Measurements from ENCODE around the gene INAVA. TPM values are rescaled to one million over a fixed set of nuclear protein-coding genes. Genes with fewer than 3 reads are reported as not detected.
A peak's percentile ranks its signal among the peaks of the same experiment; 100 is the strongest.

INAVA gene
- total RNA-seq, 6 experiments from 2014 or later = not detected

- H3K4me3 Mint-ChIP-seq = no peak overlapping the region
- H3K27me3 Mint-ChIP-seq (ENCODE audit: insufficient read depth) = peaks cover 10% of the 10 kb centered on the region
- H3K4me1 Mint-ChIP-seq (ENCODE audit: low read depth) = no peaks in the 10 kb centered on the region
- H3K9me3 Mint-ChIP-seq = no peaks in the 10 kb centered on the region
- DNase-seq = no peak
- no peak overlapping the region for H3K27ac Mint-ChIP-seq
- H3K36me3 Mint-ChIP-seq (ENCODE audit: low read depth) = no peaks in the 10 kb centered on the region
- peak; percentile 52 for TF ChIP-seq CTCF (IDR thresholded peaks at IDR 0.05)
These were observed 21.5 kb downstream of the INAVA start for GRCh38 chr1:200916152-200916551.

GRCh38 chr1:200916681-200917080, 22.0 kb downstream of the INAVA start:
- TF ChIP-seq CTCF (IDR thresholded peaks at IDR 0.05) = no peak
- Mint-ChIP-seq H3K4me3 (no peak overlapping the region), H3K27me3 (ENCODE audit: insufficient read depth) (peaks cover 10% of the 10 kb centered on the region), H3K4me1 (ENCODE audit: low read depth) (no peaks in the 10 kb centered on the region), H3K27ac (no peak overlapping the region), H3K36me3 (ENCODE audit: low read depth) (no peaks in the 10 kb centered on the region), H3K9me3 (no peaks in the 10 kb centered on the region)
- DNase-seq = no peak

DNA sequence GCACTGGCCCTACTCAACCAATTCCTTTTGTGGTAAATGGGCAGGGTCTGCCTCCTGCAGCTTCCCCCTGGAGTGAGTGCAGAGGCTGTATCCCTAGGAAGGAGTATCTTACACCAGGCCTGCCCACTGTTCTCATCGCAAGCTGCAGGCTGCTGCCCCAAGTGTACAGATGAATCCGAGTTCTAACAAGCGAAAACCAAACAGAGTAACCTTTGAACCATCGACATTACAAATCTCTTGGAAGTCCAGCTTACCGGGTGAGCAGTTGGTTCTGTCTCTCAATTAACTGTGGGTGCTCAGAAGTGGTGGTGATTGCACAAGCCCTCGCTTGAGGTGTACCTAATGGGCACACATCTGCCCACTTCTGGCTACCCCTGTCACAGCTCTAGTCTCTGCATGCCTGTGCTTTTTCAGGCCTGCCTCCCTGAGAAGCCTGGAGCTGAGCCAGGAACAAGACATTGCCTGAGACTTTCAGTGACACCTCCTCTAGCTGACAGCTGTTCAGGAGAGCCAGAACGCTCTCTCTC, 22.7 kb downstream of the INAVA start:
- no peak for TF ChIP-seq CTCF (IDR thresholded peaks at IDR 0.05)
- H3K4me3 Mint-ChIP-seq = no peak overlapping the region
- no peaks in the 10 kb centered on the region for H3K36me3 Mint-ChIP-seq (ENCODE audit: low read depth)
- no peaks in the 10 kb centered on the region for H3K4me1 Mint-ChIP-seq (ENCODE audit: low read depth)
- H3K27me3 Mint-ChIP-seq (ENCODE audit: insufficient read depth) = peaks cover 13% of the 10 kb centered on the region
- DNase-seq = no peak
- no peak overlapping the region for H3K27ac Mint-ChIP-seq
- H3K9me3 Mint-ChIP-seq = no peaks in the 10 kb centered on the region

DNA sequence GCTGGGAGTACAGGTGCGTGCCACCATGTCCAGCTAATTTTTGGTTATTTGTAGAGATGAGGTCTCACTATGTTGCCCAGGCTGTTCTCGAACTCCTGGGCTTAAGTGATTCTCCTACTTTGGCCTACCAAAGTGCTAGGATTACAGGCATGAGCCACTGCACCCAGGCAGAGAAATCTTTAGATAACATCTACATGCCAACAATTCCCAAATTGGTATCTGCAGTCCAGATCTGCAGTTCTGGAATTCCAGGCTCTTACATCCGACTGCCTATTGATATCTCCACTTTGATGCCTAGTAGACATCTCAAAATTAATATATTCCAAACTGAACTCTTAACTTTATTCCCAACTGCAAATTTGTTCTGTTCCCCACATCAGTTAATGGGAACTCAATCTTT, 23.3 kb downstream of the INAVA start:
- peaks cover 17% of the 10 kb centered on the region for H3K27me3 Mint-ChIP-seq (ENCODE audit: insufficient read depth)
- DNase-seq = no peak
- H3K9me3 Mint-ChIP-seq = no peaks in the 10 kb centered on the region
- no peaks in the 10 kb centered on the region for H3K4me1 Mint-ChIP-seq (ENCODE audit: low read depth)
- H3K4me3 Mint-ChIP-seq = no peak overlapping the region
- no peak for TF ChIP-seq CTCF (IDR thresholded peaks at IDR 0.05)
- no peak overlapping the region for H3K27ac Mint-ChIP-seq
- H3K36me3 Mint-ChIP-seq (ENCODE audit: low read depth) = no peaks in the 10 kb centered on the region

DNA sequence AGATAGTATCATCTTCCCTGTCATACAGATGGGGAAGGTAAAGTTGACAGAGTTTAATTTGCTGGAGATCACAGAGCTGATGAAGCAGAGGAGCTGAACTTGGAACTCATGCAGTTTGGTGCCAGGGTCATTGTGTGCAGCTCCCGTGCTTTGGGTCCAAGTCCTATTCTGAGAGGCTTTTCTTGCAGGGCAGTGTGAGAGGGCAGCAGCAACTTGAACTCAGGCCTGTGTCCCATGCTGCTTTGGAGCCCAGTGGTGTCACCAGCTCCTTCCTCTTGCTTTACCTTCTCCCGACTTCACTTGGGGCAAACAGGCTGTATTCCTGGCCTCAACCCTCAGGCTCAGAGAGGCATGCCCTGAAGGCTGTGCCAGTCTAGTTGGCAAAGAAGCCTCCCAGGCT, 24.7 kb downstream of the INAVA start:
- no peak overlapping the region for H3K27ac Mint-ChIP-seq
- TF ChIP-seq CTCF (IDR thresholded peaks at IDR 0.05) = no peak
- peaks cover 19% of the 10 kb centered on the region for H3K27me3 Mint-ChIP-seq (ENCODE audit: insufficient read depth)
- H3K36me3 Mint-ChIP-seq (ENCODE audit: low read depth) = no peaks in the 10 kb centered on the region
- DNase-seq = no peak
- H3K9me3 Mint-ChIP-seq = no peaks in the 10 kb centered on the region
- H3K4me3 Mint-ChIP-seq = no peak overlapping the region
- H3K4me1 Mint-ChIP-seq (ENCODE audit: low read depth) = no peaks in the 10 kb centered on the region

All from HFFc6 (cell line).